ENCODE data around the gene PCYT1A.
"Not testable (repeated sequence)": the region's sequence is repeated elsewhere in the genome, so short reads cannot be mapped to it uniquely, and the experiment has no call there.

Gene PCYT1A

GRCh38 chr3:196210673-196211556 lies 76.6 kb downstream of the PCYT1A start, which contains the start of gene ZDHHC19:
TSS of gene ZDHHC19 (minus strand) at chr3:196211400. CDS start at chr3:196211315, 85 bp downstream.
- no peak for DNase-seq

- DNase-seq = not testable (repeated sequence)
These were observed 77.4 kb downstream of the PCYT1A start for GRCh38 chr3:196209944-196210672.

DNA sequence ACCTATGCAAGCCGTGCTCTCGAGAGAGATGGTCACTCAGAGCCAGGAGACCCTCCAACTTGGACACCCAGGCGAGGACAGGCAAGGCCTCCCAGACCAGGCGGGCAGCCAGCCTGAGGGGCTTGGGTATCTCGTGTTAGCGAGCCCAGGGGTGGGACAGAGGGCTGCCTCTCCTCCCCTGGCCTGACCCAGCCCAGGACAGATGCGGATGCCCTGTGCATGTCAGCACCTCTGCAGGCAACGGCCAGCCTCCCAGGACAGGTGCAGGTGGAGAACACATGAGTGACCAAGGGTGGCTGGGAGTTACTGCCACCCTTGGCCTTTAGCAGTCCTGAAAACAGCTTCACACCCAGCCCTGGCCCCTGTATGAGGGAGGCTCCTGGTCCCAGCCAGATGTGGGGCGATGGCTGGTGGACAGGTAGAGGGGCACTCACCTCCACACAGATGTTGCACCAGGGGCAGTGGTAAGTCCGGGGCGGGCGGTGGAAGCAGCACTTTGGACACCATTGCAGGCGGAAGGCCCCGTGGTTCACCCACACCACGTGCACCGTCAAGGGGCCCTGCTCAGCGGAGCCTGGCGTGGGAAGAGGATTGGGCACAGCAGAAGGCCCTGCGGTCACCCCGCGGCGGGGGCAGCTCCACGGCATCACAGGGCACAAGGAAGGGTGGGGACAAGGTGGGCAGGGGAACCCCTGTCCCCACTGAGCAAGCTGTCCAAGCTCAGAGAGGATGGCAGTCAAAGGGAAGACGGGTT lies 78.4 kb downstream of the PCYT1A start:
- no peak for DNase-seq

DNA sequence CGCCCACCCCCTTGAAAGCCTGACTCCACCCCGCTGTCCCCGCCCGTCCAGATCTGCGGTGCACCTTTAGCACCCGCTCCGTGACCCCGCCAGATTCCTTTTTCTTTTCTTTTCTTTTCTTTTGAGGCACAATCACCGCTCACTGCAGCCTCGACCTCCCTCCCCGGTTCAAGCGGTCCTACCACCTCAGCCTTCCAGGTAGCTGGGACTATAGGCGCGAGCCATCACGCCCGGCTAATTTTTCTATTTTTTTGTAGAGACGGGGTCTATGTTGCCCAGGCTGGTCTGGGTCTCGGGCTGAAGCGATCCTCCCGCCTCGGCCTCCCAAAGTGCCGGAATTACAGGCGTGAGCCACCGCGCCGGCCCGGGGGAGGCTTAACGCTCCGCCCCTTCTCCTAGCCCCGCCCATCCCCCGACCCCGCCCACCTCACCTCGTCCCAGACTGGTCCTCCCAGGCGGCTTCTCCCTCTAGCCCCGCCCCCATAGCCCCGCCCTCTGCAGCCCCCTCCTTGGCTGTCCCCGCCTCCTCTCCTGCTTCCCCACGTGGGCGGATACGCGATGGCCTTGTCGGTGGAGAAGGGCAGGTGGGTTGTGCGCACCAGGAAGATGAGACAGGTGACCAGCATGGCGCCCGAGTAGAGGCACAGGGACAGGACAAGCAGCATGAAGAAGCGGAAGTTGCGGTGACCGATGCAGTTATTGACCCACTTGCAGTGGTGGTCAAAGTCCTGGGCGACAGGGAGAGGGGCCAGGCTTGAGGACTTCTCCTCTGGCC lies 79.5 kb downstream of the PCYT1A start:
- DNase-seq = peak; percentile 84

DNA sequence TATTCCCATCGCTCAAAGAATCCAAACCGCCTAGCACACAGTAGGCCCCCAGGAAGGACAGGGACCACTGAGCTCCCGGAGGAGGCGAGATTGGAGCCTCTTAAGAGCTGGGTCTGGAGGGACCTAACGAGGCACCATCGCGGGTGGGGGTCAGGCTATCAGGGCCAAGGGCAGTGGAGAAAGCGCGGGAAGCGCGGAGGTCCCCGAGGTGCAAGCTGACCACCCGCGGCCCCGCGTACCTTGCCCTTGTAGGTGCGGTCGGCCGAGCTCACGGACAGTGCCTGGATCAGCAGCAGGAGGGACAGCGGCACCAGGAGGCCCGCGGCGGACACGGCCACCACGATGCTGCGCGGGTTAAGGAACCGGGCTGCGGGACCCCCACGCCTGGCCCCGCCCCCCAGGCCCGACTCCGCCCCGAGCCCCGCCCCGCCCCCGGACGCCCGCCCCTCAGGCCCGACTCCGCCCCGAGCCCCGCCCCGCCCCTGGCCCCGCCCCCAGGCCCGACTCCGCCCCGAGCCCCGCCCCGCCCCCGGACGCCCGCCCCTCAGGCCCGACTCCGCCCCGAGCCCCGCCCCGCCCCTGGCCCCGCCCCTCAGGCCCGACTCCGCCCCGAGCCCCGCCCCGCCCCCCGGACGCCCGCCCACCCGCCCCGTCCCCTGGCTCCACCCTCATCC lies 80.2 kb downstream of the PCYT1A start:
- no peak for DNase-seq

GRCh38 chr3:196205442-196206205 lies 81.9 kb downstream of the PCYT1A start:
- not testable (repeated sequence) for DNase-seq

DNA sequence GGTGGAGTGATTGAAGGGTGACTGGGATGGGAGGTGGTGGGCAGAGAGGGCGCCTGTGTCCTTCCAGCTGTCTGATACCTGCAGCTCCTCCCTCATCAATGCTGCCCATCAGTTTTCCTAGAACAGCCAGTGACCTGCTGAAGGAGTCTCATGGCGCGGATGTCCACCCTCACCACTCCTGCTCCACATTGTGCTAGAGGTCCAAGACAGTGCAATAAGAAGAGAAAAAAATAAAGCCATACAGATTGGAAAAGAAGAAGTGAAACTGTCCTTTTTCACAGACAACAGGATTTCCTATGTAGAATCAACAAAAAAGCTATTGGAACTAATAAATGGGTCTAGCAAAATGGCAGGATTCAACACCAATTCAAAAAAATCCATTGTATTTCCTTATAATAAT lies 83.7 kb downstream of the PCYT1A start:
- DNase-seq = no peak

- DNase-seq = peak; percentile 54
These were observed 85.0 kb downstream of the PCYT1A start for GRCh38 chr3:196202516-196202970.

DNA sequence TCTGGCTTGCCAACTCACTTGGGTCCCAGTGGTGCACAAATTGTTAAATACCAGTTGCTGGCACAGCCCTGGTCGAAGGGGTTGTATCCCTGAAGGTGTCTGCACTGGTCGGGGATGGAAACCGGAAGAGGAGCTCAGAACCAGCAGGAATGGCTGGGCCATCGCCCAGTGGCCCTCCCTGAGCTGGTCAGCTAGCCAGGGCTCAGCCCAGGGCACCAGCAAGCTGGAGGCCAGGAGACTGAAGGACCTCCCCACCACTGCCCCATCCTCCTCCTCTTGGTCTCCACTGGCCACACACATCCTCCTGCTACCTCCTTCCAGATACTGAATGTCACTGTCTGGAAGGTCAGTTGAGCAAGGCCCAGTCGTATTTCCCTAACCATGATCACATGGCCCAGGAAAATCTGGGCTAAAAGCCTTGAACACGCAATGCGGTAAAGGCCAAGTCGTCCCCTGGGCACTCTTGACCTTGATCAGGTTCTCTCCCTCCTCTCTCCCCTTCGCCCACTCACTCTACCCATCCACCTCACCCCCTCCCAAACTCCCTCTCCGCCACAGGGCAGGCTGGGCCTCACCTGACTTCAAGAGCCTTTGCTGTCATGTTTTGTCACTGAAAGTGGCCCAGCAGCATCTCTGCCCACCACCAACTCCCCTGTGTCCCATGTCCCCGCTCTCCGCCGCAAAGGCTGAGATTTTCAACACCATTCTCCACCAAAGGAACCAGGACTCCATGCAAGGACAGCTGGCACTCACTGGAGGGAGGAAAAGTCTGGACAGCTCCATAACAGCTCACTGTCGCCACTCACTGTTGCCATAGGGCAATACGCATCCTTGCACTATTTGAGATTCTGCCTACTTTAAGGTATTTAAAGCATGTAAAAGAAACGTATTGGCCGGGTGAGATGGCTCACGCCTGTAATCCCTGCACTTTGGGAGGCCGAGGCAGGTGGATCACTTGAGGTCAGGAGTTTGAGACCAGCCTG lies 88.5 kb downstream of the PCYT1A start:
- DNase-seq = peak; percentile 53

DNA sequence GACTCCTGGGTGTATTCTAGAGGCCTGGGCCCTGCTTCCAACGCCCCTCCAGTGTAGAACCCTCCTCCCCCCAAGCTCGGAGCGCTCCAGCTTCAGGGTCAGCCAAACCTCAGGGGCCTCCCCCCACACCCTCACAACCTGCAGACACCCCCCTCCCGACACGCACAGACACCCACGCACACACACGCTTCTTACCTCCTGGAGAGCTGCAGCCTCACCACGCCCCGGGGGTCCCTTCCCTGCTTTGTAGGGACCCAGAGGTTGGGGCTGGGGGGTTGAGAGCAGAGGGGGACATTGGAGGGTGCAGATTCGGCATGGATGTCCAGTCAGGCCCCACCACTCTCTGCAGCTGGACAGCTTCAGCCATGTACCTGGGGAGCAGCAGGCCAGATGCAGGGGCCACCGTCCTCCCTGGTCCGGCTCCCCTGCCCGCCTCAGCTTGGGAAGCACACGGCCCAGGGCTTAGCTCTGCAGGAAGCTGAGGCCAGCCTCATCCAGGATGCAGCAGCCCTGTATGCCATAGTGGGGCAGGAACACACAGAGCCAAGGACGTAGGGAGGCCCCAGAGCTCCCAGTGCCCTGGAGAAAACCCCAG lies 89.3 kb downstream of the PCYT1A start:
- no peak for DNase-seq

GRCh38 chr3:196197524-196197923 lies 90.0 kb downstream of the PCYT1A start:
- peak; percentile 50 for DNase-seq

GRCh38 chr3:196195664-196196265 lies 91.8 kb downstream of the PCYT1A start:
- no peak for DNase-seq

DNA sequence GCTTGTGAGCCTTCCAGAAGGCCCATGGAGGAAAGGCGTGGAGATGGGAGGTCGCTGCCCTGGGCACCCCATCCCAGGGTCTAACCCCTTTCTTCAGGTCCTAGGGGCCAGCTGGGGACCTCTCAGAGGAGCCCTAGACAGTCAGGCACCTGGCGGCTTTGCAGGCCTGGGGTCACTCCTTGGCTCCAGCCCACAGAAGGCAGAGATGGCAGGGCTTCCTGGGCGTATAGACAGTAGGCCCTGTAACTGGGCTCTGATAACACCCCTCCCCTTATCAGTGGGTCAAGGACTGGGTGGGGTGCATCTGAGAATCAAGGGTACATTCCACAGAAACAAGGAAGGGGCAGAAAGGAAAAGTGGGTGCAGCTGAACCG lies 93.0 kb downstream of the PCYT1A start:
- DNase-seq = no peak

GRCh38 chr3:196193736-196194541 lies 93.6 kb downstream of the PCYT1A start:
- peak; percentile 51 for DNase-seq

DNA sequence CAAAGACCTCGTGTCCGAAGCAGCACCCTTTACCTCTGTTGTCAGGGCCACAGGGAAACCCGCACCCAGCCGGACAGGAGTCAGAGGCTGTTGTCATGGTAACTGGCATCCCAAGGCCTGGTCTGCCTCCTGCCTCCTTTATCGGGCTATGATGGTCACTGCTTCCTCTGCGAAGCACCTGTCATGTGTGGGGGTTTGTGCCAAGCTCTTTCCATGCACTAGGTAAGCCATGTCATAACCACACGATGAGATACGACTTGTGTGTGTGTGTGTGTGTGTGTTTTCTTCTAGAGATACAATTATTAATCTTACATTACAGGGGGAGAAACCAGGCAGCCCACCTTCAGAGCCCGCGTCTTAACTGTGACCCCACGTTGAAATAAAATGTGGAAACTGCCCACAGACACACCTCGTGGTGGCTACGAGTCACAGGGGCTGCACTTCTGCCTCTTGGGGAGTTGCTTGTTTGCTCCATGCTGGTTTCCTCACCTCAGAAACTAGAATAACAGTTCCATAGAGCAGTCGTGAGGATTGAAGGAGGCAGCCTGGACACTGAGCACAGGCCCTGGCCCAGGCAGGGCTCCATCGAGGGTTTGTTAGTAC lies 94.3 kb downstream of the PCYT1A start:
- no peak for DNase-seq

GRCh38 chr3:196192524-196193051 lies 94.9 kb downstream of the PCYT1A start:
- no peak for DNase-seq

DNA sequence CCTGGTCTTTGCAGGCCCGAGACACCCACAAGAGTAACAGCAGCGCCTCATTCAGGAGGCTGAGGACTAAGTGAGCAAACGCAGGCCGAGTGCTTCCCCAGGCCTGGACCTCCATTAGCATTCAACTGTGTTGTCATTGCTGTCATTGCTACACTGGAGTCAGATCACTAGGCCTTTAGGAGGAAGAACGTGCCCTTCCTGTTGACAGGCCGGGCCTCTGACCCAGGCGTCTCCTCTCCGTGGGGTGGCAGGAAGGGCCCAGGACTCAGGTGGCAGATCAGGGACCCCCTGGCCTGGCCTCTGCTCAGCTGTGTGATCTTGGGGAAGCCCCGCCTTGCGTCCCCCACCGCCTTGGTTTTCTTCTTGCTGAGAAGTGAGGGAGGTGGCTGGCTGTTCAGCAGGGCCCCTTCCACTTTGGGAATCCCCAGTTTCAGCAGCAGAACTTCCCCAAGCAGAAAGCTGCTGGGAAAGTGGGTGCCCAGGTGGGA lies 95.4 kb downstream of the PCYT1A start:
- no peak for DNase-seq
